Fibroblast of skin of left quadriceps (primary cell): ENCODE data around the gene METTL2B.

Experiments used
- DNase-seq, 2 experiments: peaks; one replicate each; pipeline ENCODE4 v3.0.0-alpha.2; 2013; ENCODE audit warnings: low read depth in 2 of 2

Gene METTL2B

GRCh38 chr7:128476402-128477335, at the start of gene METTL2B:
Gene METTL2B, plus strand, starts transcription at chr7:128476748. Its CDS starts 18 bp downstream, at chr7:128476766.
- DNase-seq = peak; percentile 74 to 75

- peak; percentile 30 to 44 for DNase-seq
Observed at GRCh38 chr7:128427289-128427891, 49.2 kb upstream of the METTL2B start.

GRCh38 chr7:128430207-128430606, 46.3 kb upstream of the METTL2B start:
- DNase-seq = no peak

GRCh38 chr7:128431221-128431620, 45.3 kb upstream of the METTL2B start:
- no peak for DNase-seq

GRCh38 chr7:128431754-128432153, 44.8 kb upstream of the METTL2B start:
- no peak for DNase-seq

GRCh38 chr7:128434413-128435326, 41.9 kb upstream of the METTL2B start:
- DNase-seq = no peak

GRCh38 chr7:128435327-128435686, 41.2 kb upstream of the METTL2B start:
- DNase-seq = no peak

- no peak for DNase-seq
Observed at GRCh38 chr7:128437426-128438332, 38.9 kb upstream of the METTL2B start.

- no peak for DNase-seq
Observed at GRCh38 chr7:128442356-128442755, 34.2 kb upstream of the METTL2B start.

- DNase-seq = no peak
Observed at GRCh38 chr7:128443831-128444600, 32.5 kb upstream of the METTL2B start.

GRCh38 chr7:128446306-128446705, 30.2 kb upstream of the METTL2B start:
- DNase-seq = no peak

GRCh38 chr7:128447941-128448564, 28.5 kb upstream of the METTL2B start:
- DNase-seq = no peak

GRCh38 chr7:128448751-128449302, 27.7 kb upstream of the METTL2B start:
- no peak for DNase-seq

GRCh38 chr7:128450409-128450808, 26.1 kb upstream of the METTL2B start:
- no peak for DNase-seq

GRCh38 chr7:128450913-128451312, 25.6 kb upstream of the METTL2B start:
- DNase-seq = no peak

GRCh38 chr7:128452552-128452951, 24.0 kb upstream of the METTL2B start:
- DNase-seq = no peak

GRCh38 chr7:128453836-128454804, 22.4 kb upstream of the METTL2B start:
- DNase-seq = peak; percentile 77 to 82
